Measurements from ENCODE around the gene SH3RF1.

SH3RF1 gene

DNA sequence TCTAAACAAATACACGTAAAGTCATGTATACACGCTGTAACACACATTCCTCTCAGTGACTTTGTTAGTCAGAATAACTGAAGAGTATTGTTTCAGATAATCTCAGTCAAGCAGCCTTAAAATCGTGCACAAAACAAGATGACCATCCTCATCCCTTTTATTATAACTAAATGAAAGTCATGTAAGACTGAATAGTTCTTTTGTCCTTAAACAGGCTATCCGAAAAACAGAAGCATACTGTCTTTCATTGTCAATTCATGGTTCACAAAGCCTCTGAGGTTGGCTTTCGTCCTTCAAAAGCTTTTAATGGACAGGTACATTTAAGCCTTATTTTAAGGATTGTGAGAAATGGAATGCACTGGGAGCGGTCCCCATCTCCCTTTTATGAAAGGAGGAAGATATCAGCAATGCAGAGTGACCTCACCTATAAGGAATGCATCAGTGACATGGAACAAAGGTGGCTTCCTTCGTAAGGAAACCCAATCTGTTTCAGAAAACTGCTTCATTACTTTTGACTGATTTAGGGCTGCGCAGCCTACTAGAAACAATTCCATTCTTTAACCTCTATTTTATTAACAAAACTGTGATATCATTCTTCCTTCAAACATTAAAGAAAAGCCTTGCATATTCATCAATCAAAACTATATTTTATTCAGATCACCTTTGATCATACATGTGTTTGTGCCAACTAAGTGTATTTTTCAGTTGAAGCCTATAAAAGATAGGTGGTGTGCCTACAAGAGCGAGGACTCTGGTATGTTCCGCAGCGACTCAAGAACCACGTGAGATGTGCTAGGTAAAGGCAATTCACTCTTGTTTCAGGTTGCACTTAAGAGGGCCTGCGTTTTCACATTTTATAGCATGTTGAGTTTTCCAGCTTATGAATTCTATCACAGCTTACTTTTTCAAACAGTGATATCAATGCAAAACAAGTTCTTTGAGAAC is 19.2 kb downstream of the SH3RF1 start:
- no peak for DNase-seq

DNA sequence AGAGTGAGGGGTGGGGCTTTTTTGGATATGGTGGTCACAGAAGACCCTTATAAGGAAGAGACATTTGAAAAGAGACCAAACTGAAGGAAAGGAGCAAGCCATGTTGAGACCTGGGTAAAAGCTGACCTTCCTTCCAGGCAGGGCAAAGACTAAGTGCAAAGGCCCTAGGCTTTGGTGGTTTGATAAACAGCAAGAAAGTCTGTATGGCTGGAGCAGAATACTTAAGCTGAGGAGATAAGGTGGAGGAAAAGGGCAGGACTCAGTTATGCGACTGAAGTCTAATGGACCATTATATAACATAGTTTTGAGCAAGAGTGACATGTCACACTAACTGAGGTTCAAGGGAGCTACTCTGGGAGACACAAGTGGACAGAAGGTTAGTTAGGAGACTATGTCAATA is 20.0 kb downstream of the SH3RF1 start:
- DNase-seq, result no peak

DNA sequence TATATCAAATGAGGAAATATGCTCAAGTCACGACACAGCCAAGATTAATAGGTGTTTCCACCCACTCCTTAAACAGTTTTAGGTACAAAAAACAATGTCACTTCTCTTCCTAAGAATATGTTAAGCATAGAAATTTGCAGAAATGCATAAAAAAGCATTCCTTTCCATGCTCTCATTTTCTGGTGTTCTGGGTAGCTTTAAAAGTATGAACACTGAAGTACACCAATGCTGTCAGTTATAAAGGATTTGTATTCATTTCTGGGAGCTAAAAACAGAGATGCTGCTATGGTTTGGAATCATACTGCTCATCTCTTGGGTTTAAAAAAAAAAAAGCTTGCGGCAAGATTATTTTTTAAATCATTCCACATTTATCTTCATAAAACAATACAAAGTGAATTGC is 20.8 kb downstream of the SH3RF1 start:
- no peak for DNase-seq

DNA sequence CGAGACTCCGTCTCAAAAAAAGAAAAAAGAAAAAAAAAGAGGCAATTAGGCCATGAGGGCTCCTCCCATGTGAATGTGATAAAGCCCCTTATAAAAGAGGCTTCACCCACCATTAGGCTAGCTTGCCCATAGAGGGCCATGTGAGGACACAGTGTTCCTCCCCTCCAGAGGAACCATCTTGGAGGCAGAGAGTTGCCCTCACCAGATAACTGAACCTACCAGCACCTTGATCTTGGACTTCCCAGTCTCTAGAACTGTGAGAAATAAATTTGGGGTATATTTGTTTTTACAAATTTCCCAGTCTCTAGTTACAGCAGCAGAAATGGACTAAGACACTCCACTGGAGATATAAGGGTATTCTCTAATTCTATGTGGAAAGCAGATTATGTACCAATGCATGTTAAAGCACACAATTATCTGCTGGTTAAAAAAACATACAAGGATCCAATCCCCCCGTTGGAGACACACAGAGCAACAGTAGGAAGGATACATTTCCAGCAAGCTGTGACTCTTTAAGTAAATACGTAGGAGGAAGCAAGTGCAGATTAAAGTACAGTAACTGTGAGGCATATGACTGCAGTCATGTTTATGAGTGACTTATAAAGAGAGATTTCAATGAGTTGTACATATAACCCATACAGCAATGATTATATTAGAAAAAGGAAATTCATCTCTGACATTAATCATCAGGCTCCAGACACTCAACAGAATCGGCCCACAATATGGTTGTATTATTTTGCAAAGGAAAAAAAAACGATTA is 21.4 kb downstream of the SH3RF1 start:
- DNase-seq, result no peak

DNA sequence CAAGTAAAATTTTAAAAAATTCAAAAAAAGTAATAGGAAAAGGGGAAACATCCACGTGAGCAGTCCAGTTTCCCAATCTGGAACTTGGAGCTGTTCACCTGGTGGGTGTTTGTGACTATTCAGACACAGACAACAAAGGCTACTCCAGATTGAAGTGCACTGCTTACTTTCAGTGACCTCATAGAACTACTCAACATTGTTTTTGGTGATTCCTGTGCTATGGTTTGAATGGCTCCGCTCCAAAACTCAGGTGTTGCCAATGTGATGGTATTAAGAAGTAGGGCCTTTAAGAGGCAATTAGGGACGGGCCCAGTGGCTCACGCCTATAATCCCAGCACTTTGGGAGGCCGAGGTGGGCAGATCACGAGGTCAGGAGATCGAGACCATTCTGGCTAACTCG is 22.1 kb downstream of the SH3RF1 start:
- DNase-seq, result no peak

DNA sequence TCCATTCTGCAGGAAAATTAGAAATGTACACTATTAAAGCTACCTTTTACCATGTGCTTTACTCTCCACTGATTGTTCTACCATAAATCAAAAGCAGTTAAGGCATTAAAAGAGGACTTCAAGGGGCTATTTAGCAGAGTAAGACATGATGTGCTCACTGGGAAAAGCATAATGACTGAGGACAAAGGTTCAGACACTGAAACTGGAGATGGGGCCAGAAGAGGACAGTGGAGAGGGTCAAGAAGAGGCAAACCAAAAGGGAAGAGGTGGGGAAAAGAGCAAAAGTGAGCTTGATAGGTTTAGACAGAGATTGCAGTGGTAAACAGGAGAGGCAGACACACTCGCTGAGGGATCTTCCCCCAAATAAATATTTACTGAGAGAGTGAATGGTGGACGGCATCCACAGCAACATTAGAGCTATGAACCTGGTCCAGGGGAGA is 23.8 kb downstream of the SH3RF1 start:
- peak; percentile 9 to 76 (median 17) for DNase-seq

DNA sequence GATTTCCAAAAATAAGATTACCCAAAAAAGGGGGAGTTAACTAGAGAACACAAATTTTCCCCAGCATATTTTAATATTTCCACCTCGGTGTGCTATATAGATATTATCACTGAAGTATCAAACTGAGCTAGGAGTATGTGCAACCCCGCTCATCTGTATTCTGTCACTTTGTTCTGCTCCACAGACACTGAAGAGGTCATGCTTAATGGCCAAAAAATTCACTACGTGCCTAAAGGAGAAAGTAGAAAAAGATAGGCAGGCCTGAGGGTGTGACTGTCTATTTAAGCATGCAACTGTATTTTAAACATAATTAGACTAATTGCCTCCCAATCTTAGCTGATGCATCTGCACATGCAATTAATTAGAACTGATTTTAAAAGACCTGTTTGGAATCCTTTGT is 24.5 kb downstream of the SH3RF1 start:
- peak in 1 of 3 experiments; percentile 52 for DNase-seq

DNA sequence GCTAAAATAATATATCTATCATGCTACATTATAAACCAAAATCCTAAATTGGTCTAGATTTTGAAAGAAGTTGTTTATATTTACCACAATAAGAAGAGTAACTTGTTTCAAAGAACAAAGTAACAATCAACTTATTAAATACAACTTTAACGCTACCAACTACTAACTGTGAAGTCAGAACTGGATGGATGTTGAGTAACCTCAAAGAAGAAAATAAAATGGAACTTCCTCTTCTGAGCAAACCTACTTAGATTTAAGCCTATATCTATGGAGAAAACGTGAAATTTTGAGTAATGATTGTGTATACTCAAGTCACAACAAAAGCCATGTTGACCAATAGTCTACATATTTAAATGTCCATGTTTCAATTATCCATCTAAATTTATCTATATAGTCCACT is 25.7 kb downstream of the SH3RF1 start:
- DNase-seq, result no peak

DNA sequence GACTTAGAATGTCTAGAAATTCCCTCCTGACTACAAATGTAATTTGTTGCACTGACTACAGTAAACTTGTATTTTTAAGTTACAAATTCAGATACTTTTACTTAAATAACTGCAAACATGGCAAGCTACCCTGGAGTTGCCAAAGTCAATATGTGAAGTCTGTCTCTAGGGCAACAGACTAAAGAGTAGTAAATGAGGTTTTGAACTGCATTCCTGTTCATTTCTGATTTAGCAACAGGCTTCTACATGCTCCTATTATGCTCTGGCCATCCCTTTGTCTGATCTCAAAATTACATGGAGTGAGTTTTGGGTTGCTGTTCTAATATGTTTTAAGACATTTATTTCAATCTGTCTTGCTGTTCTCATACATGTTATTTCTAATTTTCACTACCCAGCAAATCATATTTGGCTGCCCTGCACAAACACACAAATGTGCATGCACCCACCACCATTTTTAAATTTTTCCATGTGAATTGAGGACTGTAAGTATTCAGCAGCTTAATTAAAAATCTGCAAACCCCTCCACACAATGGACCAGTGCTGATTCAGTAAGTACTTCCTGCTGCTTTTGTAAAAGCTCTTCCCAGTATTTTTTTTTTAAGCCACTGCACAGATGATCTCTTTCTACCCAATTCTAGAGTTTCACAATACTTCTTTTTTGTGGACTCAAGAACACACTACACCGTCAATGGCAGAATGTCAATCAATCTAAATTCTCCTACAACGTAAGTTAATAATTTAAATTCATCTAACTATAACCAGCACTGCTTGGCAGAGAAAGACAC is 26.7 kb downstream of the SH3RF1 start:
- no peak for DNase-seq

DNA sequence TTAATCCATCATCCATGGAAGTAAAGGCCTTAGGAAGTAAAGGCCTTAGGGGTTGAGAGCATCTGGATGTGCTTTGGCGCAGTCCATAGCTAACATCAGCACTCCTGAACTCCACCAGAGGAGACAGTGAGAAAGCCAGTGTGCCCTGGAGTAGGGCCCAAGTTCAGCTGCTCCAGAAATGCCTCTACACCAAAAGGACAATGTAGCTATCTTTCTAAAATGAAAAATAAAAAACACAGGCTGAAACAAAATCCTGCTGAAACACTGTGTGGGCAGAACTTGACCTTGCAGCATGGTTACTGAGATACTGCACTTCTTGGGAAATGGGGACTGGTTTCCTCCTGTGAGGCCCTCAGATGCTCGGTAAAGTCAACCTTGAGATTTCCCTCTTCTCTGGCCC is 29.3 kb downstream of the SH3RF1 start:
- no peak for DNase-seq

DNA sequence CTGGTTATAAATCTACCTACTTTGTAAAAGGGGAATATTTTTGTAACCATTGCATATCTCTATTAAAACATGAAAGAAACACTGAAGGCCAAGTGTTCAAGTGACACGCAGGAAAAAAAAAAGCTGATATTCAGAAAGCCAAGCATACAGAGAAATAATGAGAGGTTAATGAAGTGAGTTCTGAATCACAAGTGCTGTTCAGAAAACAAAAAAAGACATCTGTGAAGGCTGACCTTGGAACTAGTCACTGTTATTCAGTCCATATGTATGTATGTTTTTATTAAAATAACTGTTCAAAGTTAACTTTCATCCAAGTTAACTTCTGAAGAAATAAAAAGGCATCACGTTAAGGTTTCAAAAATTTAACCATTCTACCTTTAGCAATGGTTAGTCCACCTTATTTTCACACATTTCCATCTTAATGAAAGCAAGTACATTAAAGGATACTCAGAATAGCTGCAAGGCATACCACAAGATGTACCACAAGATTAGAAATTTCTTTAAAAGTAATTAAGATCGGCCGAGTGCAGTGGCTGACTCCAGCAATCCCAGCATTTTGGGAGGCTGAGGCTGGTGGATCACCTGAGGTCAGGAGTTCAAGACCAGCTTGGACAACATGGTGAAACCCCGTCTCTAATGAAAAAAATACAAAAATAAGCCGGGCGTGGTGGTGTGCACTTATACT is 31.4 kb downstream of the SH3RF1 start:
- no peak for DNase-seq

DNA sequence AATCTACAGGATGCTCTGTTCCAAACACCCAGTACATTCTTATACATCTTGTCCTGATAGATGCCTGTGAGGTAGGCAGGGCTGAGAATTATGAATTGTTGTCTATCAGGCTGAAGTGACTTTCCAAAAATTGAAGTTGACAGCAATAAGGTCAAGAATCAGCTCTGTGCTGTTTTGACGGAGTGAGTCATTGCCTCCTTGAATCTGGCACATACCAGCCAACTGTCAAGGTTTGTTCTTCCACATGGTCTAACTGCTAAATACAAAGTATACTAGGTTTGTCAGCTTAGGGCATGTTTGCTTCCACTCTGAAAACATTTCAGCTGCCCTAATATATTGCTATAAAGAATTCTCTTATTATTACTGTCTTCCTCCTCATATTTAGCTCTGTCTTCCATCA is 32.3 kb downstream of the SH3RF1 start:
- DNase-seq, result no peak

DNA sequence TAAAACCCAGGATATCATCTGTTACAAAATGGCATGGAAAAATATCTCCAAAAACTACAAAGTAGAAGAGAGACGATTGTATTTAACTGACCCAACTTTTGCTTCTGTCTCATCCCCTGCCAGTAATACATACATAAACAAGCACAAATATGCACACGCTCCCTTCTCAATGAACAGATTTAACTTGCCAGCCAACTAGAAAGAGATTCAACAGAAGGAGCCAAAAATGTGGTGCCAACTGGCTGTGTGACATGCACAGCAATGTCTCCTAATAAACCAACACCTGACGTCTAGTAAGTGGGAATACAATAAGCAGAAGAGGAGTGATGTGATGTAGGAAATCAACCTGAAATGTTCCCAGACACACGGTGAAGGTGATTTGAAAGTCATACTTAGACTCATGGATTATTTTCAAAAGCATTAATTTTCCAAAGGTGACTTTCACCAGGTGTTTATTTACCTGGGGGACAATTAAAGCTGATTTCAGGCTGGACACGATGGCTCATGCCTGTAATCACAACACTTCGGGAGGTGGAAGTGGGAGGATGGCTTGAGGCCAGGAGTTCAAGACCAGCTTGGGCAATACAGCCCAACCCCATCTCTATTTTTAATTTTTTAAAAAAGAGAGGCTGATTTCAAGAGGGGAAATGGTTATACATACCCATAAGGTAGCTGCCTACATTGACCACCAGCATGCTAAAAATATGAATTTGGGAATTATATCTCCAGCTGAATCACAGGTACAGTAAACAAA is 33.7 kb downstream of the SH3RF1 start:
- DNase-seq, result peak in 1 of 3 experiments; percentile 13

DNA sequence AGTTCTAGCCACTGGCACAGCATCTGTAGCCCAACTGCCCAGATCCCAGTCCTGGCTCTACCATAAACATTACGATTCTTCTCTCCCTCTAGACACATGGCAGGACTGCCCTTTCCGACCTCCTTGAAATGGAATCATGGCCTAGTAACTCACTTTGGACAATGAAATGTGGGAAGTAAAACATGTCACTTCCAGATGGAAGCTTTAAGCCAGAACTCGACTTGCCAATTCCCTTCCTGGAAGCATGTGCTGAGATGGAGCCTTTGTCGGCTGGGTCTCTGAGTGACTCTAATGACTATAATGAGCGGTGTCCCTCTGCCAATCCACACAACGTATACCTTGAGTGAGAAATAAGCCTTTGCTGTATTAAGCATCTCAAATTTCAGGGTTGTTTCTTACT is 34.7 kb downstream of the SH3RF1 start:
- no peak for DNase-seq

DNA sequence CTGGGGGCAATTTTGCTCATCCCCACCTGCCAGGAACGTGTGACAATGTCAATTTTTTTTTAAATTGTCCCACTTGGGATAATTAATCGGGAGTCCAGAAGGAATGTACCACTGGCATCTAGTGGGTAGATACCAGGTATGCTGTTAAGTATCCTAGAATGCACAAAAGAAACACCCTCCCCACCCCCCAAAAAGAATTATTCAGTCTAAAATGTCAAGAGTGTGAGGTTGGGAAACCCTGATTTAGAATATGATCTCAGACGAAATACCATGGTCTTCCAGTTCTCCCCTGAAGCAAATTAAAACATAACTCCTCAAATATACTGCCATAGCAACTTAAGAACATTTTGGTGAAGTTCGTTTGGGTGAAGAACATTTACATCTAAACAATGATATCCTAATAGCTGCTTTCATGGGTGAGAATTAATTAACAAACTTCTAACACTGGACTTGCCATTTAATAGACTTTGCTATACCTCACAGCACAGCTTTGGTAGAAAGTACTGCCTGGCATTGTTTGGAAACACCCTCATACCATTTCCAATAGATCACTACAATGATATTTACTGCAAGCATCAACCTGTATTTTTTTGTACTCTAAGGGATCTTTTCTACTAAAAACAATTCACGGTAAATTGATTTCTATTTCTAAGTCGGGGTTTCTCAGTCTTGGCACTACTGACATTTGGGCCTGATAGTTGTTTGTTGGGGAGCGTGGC is 36.5 kb downstream of the SH3RF1 start:
- DNase-seq, result no peak

DNA sequence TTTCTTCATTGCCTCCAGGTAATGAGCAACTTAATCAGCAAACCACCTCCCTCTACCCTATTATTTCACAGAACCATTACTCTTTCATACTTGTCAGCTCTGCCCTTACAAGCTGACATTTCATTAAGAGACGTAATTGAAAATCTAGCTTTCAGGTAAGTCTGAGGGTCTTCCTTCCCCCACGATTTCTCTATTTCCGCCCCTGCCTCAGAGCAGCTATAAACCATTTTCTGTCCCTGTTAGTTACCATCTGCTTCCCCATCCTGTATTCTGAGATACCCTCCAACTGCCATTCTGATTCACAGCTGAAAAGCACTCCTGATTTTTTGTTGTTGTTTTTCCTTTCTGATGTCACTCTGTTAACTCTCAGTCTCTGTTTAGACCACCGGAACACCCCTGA is 37.1 kb downstream of the SH3RF1 start:
- no peak for DNase-seq

DNA sequence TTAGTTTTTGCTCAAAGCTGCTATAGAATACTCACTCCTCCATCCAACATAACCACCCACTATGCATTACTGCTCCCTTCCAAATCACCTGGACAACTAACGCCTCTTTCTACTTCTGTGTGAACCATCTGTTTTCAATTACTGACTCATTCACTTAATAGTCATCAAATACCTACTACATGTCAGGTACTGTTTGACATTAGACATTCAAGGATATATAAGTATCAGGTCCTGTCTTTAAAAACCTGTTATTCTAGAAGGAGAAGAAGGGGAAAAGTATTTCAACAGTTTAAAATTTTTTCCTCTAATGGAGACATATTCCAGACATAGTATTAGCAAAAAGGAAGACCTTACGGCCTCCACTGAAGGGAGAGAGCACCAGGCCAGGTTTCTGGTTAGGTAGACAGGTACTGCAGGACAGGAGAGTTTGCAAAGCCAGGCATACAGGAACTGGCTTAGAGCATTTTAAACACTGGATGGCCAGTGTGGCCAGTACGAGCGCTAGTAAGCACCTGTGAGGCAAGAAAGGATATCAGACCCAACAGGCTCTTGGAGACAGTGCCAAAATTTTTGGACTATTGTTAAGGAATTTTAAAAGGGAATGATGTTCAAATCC is 39.0 kb downstream of the SH3RF1 start:
- peak in 1 of 3 experiments; percentile 29 for DNase-seq

DNA sequence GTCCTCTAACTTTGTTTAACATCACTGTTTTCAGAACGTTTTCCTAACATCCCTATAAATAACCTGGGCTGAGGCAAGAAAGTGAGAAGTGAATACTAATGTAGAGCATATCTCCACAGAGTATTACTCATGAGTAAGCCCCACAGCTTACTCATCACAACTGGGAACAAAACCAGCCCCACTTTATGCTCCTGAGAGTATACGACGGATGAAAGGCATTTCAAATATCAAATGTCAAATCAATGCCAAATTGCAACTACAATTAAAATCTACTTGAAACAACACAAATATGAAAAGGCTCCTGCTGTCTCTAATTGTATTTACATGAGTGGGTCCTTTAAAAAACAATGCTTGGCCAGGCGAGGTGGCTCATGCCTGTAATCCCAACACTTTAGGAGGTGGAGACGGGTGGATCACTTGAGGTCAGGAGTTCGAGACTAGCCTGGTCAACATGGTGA is 41.2 kb downstream of the SH3RF1 start:
- DNase-seq, result peak in 2 of 3 experiments; percentile 33 to 75

DNA sequence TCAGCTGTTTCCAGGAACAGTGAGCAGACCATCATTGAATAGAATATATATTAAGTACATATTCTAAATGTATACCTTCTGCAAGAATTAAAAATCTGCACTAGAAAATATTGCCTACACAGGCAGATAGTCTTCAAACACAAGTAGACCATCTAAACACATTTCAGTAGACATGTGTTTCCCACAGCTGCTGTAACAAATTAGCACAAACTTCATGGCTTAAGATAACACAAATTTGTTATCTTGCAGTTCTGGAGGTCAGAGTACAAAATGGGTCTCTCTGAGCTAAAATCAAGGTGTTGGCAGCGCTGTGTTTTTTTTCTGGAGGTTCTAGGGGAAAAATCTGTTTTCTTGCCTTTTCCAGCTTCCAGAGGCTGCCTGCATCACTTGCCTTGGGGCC is 42.7 kb downstream of the SH3RF1 start:
- DNase-seq, result no peak

DNA sequence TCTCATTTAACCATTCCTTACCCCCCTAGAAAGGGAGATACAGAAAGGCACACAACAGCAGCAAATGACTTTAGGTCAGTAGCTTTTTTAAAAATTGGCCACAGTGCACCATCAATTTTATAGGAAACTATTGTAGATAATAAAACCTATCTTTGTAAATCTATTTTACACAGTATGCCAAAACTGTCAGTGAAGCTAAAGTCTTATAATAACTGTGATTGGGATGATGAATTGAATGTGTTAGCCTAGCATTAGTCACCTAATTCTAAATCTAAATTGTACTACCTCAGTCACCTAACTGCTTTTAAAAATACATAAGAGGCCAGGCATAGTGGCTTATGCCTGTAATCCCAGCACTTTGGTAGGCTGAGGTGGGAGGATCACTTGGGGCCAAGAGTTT is 44.2 kb downstream of the SH3RF1 start:
- DNase-seq, result no peak

DNA sequence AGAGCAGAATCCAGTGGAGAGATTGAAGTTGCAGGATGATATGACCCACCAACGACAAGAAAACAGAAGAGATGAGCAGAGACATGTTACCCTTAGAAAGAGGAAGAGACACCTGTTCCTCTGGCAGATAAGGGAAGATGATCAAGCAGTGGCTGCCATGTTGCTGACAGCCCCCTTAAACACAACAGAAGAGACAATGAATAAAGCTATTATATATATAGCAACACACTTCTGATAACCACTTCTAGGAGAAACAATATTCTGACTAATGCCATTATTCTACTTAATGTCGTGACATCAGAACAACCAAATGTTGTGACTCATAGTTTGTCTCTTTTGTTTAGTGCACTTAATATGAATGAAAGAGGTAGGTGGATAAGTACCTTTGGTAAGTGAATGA is 44.9 kb downstream of the SH3RF1 start:
- no peak for DNase-seq

Measured in NCI-H1417 (cell line).